NCI-H2081 treated with DMSO at 0.1 percent for 48 hours (cell line): Measurements from ENCODE around the gene ARFGAP1.
"Not testable (repeated sequence)": the region's sequence is repeated elsewhere in the genome, so short reads cannot be mapped to it uniquely, and the experiment has no call there.

Source experiments
- DNase-seq: peaks from one replicate; lab custom pipeline; 2025; lab: John Stamatoyannopoulos, UW

Gene ARFGAP1

GRCh38 chr20:63292292-63292701 is 19.7 kb downstream of the ARFGAP1 start:
- no peak for DNase-seq

- DNase-seq = no peak
Observed at GRCh38 chr20:63292904-63293303, 20.3 kb downstream of the ARFGAP1 start, which contains the start of gene COL20A1. Gene COL20A1, plus strand, starts transcription at chr20:63293186. Its CDS starts 1,922 bp downstream, at chr20:63295108.

GRCh38 chr20:63293456-63293855 is 20.8 kb downstream of the ARFGAP1 start:
- no peak for DNase-seq

- no peak for DNase-seq
Observed at GRCh38 chr20:63293871-63294535, 21.4 kb downstream of the ARFGAP1 start.

GRCh38 chr20:63294536-63294900 is 21.9 kb downstream of the ARFGAP1 start:
- DNase-seq = no peak

- no peak for DNase-seq
Observed at GRCh38 chr20:63295018-63295417, 22.4 kb downstream of the ARFGAP1 start.

- DNase-seq = no peak
Observed at GRCh38 chr20:63295422-63295821, 22.8 kb downstream of the ARFGAP1 start.

GRCh38 chr20:63295846-63296245 is 23.2 kb downstream of the ARFGAP1 start:
- no peak for DNase-seq

GRCh38 chr20:63296531-63297299 is 24.1 kb downstream of the ARFGAP1 start:
- DNase-seq = no peak

- no peak for DNase-seq
Observed at GRCh38 chr20:63297371-63297781, 24.8 kb downstream of the ARFGAP1 start.

GRCh38 chr20:63297796-63298572 is 25.4 kb downstream of the ARFGAP1 start:
- no peak for DNase-seq

- DNase-seq = no peak
Observed at GRCh38 chr20:63298731-63299312, 26.2 kb downstream of the ARFGAP1 start.

- no peak for DNase-seq
Observed at GRCh38 chr20:63301671-63302070, 29.1 kb downstream of the ARFGAP1 start.

GRCh38 chr20:63303095-63303666 is 30.6 kb downstream of the ARFGAP1 start:
- DNase-seq = no peak

- DNase-seq = no peak
Observed at GRCh38 chr20:63305393-63305792, 32.8 kb downstream of the ARFGAP1 start.

GRCh38 chr20:63305933-63306672 is 33.5 kb downstream of the ARFGAP1 start:
- DNase-seq = not testable (repeated sequence)

- no peak for DNase-seq
Observed at GRCh38 chr20:63306673-63307537, 34.3 kb downstream of the ARFGAP1 start.

- no peak for DNase-seq
Observed at GRCh38 chr20:63307538-63308217, 35.1 kb downstream of the ARFGAP1 start.

- DNase-seq = no peak
Observed at GRCh38 chr20:63308218-63308911, 35.8 kb downstream of the ARFGAP1 start.
